Measurements from ENCODE around the gene PAPSS1.

Gene PAPSS1

GRCh38 chr4:107619731-107620130, 100.3 kb downstream of the PAPSS1 start:
- DNase-seq: no peak

GRCh38 chr4:107619066-107619465, 101.0 kb downstream of the PAPSS1 start:
- DNase-seq: no peak

- no peak for DNase-seq
Measured at GRCh38 chr4:107618656-107619055, 101.4 kb downstream of the PAPSS1 start.

GRCh38 chr4:107616838-107617389, 103.1 kb downstream of the PAPSS1 start:
- DNase-seq: no peak

GRCh38 chr4:107615809-107616208, 104.2 kb downstream of the PAPSS1 start:
- DNase-seq: no peak

- no peak for DNase-seq
Measured at GRCh38 chr4:107603430-107603829, 116.6 kb downstream of the PAPSS1 start.

GRCh38 chr4:107600983-107601382, 119.1 kb downstream of the PAPSS1 start:
- no peak for DNase-seq

GRCh38 chr4:107600436-107600835, 119.6 kb downstream of the PAPSS1 start:
- DNase-seq: no peak

- DNase-seq: no peak
Measured at GRCh38 chr4:107599841-107600240, 120.2 kb downstream of the PAPSS1 start.

- DNase-seq: no peak
Measured at GRCh38 chr4:107593230-107593629, 126.8 kb downstream of the PAPSS1 start.

GRCh38 chr4:107592519-107592918, 127.5 kb downstream of the PAPSS1 start:
- DNase-seq: no peak

- DNase-seq: no peak
Measured at GRCh38 chr4:107589269-107589668, 130.8 kb downstream of the PAPSS1 start.

- DNase-seq: no peak
Measured at GRCh38 chr4:107586371-107586770, 133.7 kb downstream of the PAPSS1 start.

GRCh38 chr4:107579099-107579498, 140.9 kb downstream of the PAPSS1 start:
- DNase-seq: no peak

- no peak for DNase-seq
Measured at GRCh38 chr4:107578321-107578720, 141.7 kb downstream of the PAPSS1 start.

GRCh38 chr4:107577743-107578142, 142.3 kb downstream of the PAPSS1 start:
- DNase-seq: no peak

- no peak for DNase-seq
Measured at GRCh38 chr4:107575243-107575642, 144.8 kb downstream of the PAPSS1 start.

GRCh38 chr4:107572281-107572680, 147.8 kb downstream of the PAPSS1 start:
- no peak for DNase-seq

GRCh38 chr4:107570952-107571351, 149.1 kb downstream of the PAPSS1 start:
- no peak for DNase-seq

GRCh38 chr4:107564326-107564725, 155.7 kb downstream of the PAPSS1 start:
- no peak for DNase-seq

All from NCI-H187 (cell line).